ENCODE measurements around the gene AGAP1. TPM values are rescaled to one million over a fixed set of nuclear protein-coding genes. Genes with fewer than 3 reads are reported as not detected.

The AGAP1 gene
- total RNA-seq, 1 donor from 2014 or later, result 17.5 TPM

- no peak overlapping the region for H3K4me3 ChIP-seq (ENCODE audit: low read depth, low read length)
- no peak for TF ChIP-seq CTCF (conservative IDR thresholded peaks at IDR 0.05; ENCODE audit: low read depth, low read length)
- no peak for DNase-seq (ENCODE audit: low read depth)
Observed at GRCh38 chr2:236102971-236103370, 609.1 kb downstream of the AGAP1 start.

GRCh38 chr2:236103981-236104380 lies 610.1 kb downstream of the AGAP1 start:
- no peak for TF ChIP-seq CTCF (conservative IDR thresholded peaks at IDR 0.05; ENCODE audit: low read depth, low read length)
- no peak overlapping the region for H3K4me3 ChIP-seq (ENCODE audit: low read depth, low read length)
- no peak for DNase-seq (ENCODE audit: low read depth)

- TF ChIP-seq CTCF (conservative IDR thresholded peaks at IDR 0.05; ENCODE audit: low read depth, low read length), result no peak
- DNase-seq (ENCODE audit: low read depth), result no peak
- H3K4me3 ChIP-seq (ENCODE audit: low read depth, low read length), result no peak overlapping the region
Observed at GRCh38 chr2:236105955-236106607, 612.2 kb downstream of the AGAP1 start.

GRCh38 chr2:236106761-236107160 lies 612.9 kb downstream of the AGAP1 start:
- H3K4me3 ChIP-seq (ENCODE audit: low read depth, low read length), result no peak overlapping the region
- no peak for DNase-seq (ENCODE audit: low read depth)
- TF ChIP-seq CTCF (conservative IDR thresholded peaks at IDR 0.05; ENCODE audit: low read depth, low read length), result no peak

DNA sequence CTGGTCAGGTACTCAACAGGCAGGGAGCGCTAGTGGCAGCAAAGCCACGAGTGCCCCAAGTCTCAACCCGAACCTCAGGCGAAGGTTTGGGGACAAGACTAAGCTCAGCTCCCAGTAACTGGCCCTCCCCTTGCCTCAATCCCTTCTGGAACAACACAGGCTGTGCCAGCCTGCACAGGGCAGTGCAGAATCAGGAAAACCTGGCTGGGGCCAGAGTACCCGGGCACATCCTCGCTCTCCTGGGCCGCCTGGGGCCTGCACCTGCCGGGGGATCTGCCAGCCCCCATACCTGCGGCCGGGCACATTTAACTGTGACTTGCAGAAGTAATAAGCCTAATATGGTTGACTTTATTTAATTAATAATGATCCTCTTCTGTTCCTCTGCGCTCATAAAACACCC lies 613.7 kb downstream of the AGAP1 start:
- no peak overlapping the region for H3K4me3 ChIP-seq (ENCODE audit: low read depth, low read length)
- DNase-seq (ENCODE audit: low read depth), result no peak
- no peak for TF ChIP-seq CTCF (conservative IDR thresholded peaks at IDR 0.05; ENCODE audit: low read depth, low read length)

GRCh38 chr2:236107942-236108625 lies 614.2 kb downstream of the AGAP1 start:
- H3K4me3 ChIP-seq (ENCODE audit: low read depth, low read length), result no peak overlapping the region
- no peak for DNase-seq (ENCODE audit: low read depth)
- no peak for TF ChIP-seq CTCF (conservative IDR thresholded peaks at IDR 0.05; ENCODE audit: low read depth, low read length)

GRCh38 chr2:236109061-236109460 lies 615.2 kb downstream of the AGAP1 start:
- no peak overlapping the region for H3K4me3 ChIP-seq (ENCODE audit: low read depth, low read length)
- TF ChIP-seq CTCF (conservative IDR thresholded peaks at IDR 0.05; ENCODE audit: low read depth, low read length), result no peak
- DNase-seq (ENCODE audit: low read depth), result no peak

All from epithelial cell of proximal tubule (primary cell).